Fibroblast of skin of right quadriceps (primary cell): Measurements from ENCODE around the gene SLIT3.
A peak's percentile ranks its signal among the peaks of the same experiment; 100 is the strongest.

Experiments
- DNase-seq: peaks from one replicate; pipeline ENCODE4 v3.0.0-alpha.2; 2013

The SLIT3 gene

DNA sequence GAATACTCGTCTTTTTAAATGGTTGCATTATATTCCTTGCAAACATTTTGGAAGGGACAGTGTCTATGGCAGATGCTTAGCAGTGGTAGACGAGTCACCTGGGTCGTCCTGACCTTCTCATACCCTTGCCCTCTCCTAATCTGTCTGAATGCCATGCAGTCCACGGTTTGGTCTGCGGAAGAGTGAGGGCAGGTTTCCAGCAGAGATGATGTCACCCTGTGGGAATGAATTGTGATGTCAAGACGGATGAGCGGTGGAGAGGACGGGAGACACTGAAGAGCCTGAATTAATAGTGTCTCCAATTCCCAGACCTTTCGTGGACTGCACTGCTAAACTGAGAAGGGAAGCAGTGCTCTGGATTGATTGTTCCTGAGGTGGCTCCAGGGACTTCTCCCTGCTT lies 392.7 kb downstream of the SLIT3 start:
- peak; percentile 67 for DNase-seq

DNA sequence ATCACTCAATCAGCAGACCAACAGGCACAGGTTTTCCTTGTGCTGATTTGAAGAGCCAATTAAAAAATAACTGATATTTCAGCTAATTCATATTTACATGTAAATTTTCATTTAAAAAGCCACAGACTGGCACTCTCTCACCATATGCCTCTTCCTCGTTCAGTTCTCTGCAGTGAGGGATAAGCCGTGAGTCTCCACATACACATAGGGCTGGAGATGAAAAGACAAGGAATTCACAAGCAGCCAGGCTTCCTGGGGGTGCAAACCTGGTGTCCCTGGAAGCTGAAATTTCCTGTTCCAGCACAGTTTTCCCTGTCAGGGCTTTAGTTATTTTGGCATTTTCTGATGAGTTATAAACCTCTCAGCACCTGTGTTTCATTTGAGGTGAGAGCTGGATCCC lies 397.9 kb downstream of the SLIT3 start:
- DNase-seq = no peak

DNA sequence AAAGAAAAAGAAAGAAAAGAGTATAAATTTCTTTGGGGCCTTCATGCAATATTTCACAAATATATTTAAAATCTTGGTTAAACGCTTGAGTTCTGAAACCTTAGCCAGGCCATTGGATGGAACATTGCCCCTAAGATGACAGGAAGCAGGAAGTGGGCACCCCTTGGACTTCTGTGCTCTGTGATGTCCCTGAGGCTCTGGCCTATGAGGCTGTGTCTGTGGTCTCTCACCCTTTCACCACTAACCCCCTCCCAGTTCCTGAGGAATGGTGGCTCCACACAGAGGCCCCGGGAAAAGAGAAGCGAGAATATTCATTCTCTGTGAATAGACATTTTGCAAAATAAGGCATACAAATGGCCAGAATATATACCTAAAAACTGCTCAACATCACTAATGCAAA lies 401.3 kb downstream of the SLIT3 start:
- DNase-seq = no peak

DNA sequence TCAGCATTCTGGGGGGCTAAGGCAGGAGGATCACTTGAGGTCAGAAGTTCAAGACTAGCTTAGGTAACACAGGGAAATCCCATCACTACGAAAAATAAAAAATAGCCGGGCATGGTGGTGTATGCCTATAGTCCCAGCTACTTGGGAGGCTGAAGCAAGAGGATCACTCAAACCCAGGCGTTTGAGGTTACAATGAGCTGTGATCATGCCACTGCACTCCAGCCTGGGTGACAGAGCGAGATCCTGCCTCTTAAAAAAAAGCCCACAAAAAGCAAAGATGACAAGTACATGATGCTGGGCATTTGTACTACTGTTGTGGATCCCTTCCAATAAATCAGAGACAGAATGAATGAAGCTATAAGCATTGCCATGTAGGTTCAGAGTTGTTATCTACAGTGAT lies 401.7 kb downstream of the SLIT3 start:
- DNase-seq = no peak

DNA sequence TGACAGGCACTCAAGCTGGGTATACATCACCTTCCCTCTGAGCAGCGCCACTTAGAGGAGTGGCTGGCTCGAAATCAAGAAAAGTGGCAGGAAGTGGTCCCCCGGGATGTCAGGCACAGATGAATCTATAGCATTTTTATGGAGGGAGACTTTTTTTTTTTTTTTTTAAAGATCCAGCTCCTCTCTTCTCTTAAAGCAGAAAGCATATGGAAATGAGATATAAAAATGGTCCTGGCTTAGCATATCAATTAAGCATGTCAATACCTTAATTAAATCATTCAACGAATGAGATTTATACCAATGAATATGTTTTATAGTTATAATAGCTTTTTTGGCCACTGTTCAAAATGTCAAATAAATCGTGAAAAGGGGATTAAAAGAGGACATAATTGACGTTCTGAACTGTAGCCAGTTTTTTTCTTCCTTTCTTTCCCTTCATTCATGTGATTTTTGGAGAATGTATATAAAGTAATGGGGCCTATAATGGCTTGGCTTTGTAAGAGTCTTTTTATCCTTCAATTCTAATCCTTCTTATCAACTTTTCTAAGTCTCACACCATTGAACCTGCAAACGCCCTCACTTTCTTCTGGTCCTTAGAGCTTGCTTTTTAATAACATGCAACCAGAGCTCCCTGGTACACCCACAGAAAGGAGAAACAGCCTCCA lies 402.6 kb downstream of the SLIT3 start:
- DNase-seq = no peak

DNA sequence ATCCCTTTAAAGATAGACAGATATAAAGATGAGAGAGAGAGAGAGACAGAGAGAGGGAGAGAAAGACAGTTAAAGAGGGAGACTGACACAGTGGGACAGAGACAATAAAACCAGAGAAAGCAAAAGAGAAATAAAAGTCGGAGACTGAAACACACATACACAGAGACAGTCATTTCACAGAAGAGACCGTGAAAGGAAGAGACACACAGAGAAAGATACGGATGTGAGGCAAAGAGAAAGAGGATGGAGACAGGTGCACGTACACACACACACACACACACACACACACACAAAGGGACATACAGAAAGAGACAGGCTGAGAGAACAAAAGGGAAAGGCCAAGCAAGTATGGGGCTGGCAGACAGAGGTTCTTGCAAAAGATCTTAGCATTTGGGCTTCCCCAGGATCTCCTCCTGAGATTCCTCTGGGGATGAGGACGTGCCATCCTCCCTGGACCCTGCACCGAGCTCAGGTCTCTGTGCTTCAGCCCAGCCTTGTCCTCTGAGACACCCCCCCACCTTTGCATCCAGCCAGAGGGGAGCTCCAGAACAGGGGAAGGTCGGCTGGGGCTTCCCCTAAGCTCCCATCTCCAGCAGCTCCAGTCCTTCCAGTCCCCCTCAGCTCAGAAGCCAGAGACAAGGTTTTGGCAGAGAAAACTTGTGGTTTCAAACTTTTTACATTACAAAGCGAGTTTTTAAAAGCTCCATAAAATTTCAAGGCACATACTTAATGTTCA lies 403.4 kb downstream of the SLIT3 start:
- no peak for DNase-seq

DNA sequence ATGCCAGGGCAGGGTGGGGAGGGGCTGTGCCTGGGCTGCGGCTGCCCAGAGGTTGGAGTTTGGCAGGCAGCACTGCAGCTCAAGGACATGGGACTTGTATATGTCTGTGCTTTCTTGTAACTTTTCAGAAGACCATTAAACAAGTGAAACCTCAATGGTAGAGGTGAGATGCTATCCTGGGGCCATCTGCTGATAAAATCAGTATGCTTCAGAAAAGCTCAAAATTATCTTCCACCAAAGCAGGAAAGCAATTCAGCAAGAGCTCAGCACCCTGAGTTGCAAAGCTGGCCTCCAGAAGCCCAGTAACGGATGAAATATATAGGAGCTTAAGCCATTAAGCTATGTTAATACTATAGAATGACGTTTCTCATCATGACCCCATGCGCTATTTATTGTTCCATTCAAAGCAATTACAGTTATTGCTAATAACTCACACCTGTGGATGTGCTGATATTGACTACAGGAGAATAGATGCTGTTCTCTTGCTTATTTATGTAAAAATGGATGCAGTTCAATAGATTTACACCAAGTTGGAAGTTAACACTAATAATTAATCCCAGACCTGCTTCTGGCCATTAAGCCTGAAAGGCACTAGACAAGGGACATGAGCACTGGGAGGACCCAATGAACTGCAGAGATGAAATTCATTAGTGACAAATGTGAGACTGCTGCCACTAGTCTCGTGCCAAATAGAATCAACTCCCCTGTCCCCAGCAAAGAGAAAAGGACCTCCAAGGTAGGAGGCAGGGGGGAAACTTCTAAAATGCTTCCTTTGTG lies 405.5 kb downstream of the SLIT3 start:
- no peak for DNase-seq

DNA sequence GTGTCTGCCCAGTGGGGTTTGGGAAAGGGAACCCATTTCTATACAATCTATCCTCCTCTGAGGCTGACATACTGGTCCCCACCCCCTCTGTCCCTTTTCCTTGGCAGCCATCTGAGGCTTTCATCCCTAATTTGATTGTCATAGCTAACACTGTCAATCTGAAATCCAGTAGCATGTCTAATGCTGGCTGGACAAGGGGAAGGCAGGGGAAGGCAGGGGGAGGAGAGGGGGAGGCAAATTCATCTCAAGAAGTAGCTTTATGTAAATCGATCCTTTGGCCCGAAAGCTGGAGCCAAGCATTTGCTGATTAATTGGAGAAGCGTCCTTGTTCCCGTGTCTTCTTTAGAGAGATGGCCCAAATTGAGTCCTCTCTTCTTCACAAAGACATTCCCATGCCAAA lies 407.7 kb downstream of the SLIT3 start:
- no peak for DNase-seq

DNA sequence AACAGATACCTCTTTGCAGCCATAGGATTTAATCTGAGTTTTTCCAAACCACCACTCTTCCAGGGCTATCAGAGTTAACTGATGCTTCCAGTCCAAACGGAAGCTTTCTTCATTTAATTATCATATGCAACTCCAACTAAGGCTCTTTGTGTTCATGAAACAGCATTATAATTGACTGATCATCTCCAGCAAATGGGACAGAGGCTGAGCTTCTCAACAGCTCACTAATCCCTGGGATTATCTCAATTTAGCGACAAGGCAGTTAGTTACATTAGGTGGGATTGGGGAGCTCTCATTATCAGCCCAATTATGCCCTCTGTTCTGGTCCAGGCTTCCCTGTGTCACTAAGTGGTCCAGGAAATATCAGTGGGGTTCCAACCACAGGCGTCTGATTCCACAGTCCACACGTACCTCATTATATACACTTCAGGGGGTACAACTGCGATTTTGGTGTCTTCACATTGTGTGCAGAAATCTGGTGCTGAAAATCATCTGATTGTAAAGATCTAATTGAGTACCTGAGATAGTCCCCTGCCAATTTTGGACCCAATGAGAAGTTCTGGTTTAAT lies 408.2 kb downstream of the SLIT3 start:
- DNase-seq = no peak

DNA sequence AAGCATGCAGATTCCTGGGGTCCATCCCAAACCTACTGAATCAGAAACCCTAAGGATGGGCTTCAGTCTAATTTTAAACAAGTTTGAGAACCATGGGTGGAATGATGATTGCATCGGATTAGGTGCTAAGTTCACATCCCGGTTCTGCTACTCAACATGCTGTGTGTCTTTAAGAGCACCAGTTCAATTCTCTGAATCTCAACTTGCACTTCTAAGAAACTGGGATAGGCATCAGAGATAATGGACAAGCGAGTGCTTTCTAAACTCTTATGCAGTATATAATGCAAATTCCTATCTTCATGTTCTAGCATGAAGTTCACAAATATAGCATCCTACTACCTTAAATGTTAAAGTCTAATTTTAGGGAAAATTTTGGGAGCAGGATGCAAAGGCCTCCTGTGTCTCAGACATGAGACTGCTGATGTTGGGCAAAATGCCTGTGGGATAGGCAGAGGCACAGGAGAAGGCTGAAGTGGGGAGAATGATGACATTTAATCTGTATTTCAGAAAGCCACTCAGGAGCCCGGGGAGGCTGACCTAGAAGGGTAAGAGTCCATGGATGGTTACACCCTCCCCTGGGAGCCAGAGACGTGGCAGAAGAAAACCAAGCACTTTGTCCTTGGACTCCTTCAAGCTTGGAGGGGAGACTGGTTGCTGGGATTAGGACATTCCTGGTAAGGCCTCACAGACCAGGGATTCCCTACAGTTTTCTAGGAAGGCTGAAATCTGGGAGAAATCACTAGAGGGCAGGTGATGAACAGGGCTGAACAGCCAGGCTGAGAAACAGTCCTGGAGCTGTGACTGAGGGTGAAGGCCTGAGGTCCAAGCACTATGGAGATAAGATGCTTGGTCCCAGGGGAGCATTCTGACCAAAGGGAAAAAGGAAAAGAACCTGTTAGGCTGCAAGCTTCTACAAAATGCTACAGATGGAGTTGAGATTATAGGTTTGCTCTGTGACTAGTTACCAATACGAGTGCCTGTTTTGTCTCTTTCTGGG lies 409.8 kb downstream of the SLIT3 start:
- DNase-seq = no peak

DNA sequence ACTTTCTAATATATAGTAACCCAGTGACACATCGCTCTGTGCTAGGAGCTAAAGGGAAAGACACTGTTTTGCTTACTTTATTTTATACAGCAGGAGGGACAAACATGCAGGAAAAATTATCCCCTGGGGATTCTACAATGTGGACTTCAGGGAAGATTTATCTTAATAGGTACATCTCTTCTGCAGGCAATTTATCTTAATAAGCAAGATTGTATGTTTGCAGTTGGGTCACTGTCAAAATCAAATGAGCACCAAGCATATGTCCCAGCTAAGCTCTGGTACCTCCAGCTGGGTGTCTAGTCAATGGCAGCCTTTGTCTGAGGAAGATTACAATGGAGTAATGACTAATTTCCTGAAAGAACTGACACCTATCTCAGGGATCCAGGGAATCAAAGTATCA lies 411.9 kb downstream of the SLIT3 start:
- DNase-seq = no peak

DNA sequence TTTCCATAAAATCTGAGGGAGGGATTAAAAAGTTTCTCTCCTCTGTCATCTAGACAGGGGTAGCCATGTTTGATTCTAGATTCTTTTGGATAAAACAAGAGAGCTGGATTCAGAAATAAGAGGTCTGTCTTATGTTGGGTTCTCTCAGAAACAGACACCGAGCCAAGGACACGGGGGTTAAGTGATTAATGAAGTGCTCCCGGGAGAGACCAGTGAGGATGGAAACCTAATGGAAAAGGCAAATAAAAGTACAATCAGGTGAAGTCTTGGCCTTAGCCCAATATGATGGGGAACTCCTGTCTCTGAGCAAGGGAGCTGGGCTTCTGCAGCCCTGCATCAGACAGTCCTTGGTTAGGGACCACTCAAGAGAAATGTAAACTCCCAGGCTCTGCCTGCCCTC lies 413.0 kb downstream of the SLIT3 start:
- no peak for DNase-seq

DNA sequence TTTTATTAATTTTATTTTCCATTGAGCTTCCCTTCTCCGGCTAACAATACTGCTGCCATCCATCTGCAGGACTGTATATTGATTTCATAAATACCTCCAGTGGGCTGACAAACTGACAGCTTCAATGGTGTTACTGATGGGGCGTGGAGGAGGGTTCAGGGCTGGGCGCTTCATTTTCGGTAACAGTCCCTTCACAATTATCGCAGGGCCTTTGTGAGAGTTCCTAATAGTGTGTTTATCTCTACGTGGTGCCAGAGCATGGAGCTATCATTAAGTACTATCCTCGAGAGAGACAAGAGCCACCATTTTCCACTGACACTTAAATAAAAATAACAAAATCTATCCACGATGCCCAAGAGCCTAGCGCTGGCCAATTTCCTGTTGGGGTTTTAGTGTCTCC lies 414.8 kb downstream of the SLIT3 start:
- DNase-seq = no peak

DNA sequence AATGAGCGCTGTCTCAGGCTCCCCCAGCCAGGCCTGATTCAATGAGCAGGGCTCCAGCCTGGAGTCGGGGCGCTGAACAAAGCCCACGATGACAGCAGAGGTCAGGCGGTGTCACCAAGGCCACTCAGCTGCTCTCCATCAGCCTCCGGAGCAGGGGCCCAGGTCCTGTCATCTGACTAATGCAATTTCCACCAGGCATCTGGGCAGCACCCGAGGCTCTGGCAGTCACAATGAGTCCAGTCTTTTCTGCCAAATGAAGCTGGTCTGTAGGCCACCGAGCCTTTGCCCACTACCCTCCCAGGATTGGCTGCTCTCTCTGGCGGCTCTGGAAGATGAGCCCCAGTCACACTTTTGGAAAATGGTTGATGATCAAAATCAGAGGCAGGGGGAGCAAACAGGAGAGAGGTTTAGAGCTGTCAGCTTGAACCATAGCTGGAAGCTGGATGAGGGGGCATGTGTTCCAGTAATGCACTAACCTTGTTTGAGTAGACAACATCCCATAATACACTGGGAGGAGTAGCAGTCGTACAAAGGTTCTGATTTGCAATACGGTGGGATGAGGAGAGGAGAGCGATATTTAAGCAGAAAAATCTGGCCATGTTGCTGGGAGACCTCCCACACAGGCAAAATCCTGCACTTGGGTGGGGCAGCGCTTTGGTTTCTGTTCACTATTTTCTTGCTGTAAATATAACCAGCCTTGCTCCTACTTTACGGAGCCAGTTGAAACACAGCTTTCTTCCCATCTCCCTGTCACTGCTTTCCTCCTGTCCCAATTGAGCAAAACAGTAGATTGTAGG lies 415.4 kb downstream of the SLIT3 start:
- no peak for DNase-seq

DNA sequence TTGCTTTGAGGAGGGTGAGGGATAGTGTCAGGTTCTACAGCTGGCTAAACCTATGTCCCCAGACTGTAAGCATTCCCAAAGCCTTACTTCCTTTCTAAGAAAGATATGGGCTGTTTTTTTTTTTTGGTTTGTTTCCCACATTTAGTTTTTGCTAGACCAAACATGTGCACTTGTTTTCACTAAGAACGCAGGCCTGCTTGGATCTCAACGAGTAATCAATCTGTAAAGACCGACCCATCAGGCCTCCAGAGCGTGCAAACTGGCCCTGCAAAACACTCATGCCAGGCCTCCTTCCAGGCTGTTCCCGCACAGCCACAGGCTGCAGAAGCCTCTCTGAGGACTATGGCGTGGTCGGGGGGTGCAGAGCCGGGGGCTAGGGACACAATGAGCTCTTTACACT lies 416.9 kb downstream of the SLIT3 start:
- no peak for DNase-seq

DNA sequence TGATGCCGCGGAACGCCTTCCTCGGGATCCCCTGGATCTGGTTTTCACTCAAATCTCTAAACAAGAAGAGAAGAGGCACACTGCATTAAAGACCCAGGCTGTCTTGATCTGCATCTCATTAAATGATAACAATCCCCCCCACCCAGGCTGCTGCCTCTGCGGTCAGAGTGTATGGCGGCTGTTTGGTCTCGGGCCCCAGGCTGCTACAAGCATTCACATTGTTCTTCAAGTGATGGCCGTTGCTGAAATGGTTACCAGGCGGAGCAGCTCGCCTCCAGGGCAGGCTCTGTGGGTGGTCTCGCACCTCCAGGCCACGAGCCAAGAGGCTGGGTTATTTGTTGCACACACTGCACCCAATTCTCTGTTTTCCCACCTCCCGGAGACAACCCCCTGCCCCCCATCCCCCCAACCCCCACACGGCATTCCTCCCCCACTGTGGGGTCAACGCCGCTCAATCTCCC lies 417.6 kb downstream of the SLIT3 start:
- no peak for DNase-seq

DNA sequence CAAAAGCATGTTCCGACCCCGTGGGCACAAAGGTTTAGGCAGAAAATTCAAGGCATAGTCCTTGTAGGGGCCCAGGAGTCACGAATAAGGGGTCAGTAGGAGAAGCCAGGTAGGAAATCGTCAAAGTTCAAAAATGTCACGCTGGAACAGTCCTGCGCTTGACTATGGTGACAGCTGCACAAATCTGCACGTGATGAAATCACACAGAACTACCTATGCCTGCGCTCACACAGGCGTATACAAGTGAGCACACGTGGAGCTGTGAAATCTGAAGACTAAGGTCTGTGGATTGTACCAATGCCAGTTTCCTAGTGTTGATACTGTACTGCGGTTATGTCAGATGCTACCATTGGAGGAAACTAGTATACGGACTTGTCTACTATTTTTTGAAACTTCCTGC lies 418.7 kb downstream of the SLIT3 start:
- DNase-seq = no peak

DNA sequence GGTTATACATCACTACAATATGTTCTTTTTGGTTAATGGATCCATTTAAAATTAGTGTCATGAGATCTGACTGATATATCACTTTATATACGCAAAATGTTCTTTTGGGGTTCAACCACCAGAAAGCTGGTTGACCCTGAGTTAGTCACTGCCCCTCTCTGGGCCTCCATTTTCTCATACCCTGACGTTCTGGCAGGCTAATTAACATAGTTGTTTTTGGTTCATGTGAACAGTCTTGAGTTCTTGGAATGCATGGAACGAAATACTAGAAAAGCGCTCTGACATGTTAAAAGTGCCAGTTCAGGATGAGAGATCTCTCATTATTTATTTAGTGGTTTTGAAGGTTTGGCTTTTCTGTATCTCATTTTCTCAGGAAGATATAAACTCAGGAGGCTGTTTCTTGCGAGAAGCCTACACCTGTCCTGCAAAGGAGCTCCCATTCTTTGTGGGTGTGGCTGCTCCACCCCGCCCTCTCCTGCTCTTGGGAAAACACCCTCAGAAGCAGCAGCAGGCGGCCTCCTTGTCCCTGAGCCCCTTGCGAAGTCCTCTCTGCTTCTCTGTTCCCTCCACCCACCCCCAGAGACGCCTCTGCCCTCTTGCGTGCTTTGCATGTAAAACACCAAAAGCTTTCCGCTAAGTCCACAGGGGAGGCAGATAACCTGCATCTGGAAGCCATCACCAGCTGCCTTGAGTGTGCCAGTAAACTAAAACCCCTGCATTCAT lies 419.4 kb downstream of the SLIT3 start:
- DNase-seq = no peak

DNA sequence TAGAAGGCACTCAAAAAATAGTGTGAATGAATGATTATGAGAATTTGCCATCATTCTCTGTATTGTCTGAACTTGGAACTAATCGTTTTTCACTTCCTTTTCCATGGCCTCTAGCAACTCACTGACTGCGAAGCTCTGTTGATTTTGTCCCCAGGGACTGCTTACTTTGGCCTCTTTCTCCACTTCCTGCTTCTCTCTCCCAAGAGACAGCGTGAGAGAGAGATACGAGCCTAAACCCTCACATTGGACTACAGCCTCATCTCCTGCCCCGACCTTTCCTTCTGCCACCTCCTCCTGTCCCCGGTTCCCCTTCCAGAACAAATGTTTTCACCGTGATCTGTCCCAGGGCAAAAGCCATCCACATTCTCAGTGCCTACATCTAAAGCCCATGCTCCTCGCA lies 421.0 kb downstream of the SLIT3 start:
- peak; percentile 36 for DNase-seq

DNA sequence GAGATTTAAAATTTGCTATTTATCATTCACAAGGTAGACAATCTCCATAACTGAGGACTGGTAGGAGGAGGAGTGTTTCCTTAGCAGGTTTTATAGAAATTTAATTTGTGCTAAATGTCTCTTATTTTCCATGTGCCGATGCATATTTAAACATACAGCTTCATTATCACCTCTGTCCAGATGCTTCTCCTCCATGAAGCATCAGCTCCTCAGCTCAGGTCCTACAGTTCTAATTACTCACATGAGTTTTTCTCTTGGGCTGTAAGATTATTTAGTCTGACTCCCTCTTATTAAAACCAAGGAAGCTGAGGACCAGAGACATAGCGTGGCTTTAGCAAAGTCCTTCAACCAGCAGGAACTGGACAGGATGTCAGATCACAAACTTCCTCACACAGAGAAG lies 421.6 kb downstream of the SLIT3 start:
- DNase-seq = no peak
